GF-D8 (cell line): ENCODE results near the gene RBMY1F.
"Not testable (repeated sequence)": the region's sequence is repeated elsewhere in the genome, so short reads cannot be mapped to it uniquely, and the experiment has no call there.

ENCODE experiments used
- DNase-seq: peaks from one replicate; lab custom pipeline; 2025; lab: John Stamatoyannopoulos, UW

RBMY1F gene

GRCh38 chrY:22182823-22183222 lies at the start of gene RBMY1F:
Gene RBMY1F (minus strand): TSS chrY:22182923. CDS start chrY:22180969, 1,954 bp downstream.
- not testable (repeated sequence) for DNase-seq

- DNase-seq, result not testable (repeated sequence)
These were observed 31.6 kb downstream of the RBMY1F start for GRCh38 chrY:22151144-22151543.

DNA sequence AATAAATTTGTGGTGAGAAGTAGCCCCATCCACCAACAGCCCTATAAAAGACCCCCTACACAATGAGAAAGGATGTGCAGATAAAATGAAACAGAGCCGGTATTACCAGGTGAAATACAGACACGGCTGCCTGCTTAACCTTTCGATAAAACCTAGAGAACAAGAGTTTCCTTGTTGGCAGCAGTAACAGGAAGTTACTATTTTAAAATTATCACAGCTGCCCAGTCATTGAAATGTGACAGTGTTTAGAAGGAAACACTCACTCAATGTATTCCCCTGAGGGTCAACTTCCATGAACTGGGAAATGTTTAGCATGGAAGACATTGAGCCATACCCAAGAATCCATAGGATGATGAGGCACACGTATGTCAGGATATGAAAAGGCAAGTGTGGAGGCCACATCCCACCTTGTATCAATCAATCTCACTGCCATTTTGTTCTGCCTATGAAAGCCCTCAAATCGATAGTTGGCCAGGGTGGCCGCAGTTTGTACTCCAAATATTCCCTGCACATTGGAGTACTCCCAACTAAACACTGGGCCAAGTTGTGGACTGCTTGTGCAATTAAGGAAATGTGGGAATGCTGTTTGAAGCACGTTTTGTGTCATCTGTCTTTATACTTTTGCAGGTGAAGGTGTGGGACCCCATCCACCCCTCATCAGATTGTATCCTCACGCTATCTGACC lies 41.6 kb downstream of the RBMY1F start:
- DNase-seq, result not testable (repeated sequence)

- DNase-seq, result not testable (repeated sequence)
These were observed 48.0 kb downstream of the RBMY1F start for GRCh38 chrY:22134719-22135118.

- not testable (repeated sequence) for DNase-seq
These were observed 52.2 kb downstream of the RBMY1F start for GRCh38 chrY:22130494-22130893.
